Chondrocyte (in vitro differentiated cells): ENCODE data around the gene DDX11. TPM values are rescaled to one million over a fixed set of nuclear protein-coding genes. Genes with fewer than 3 reads are reported as not detected.
"Not testable (repeated sequence)": the region's sequence is repeated elsewhere in the genome, so short reads cannot be mapped to it uniquely, and the experiment has no call there.

ENCODE experiments used
- DNase-seq: peaks from one replicate; pipeline ENCODE4 v3.0.0; 2021; ENCODE audit warnings: mixed read lengths, low spot score
- H3K27ac Mint-ChIP-seq: one replicate; pipeline ENCODE4 v1.8.0; 2021; ENCODE audit warnings: mild to moderate bottlenecking, moderate library complexity, mixed read lengths; ENCODE audit not compliant: unreplicated experiment
- H3K27me3 Mint-ChIP-seq: 2 replicates; pipeline ENCODE4 v1.8.0; 2021; ENCODE audit warnings: low read depth, mixed read lengths
- H3K36me3 Mint-ChIP-seq: 2 replicates; pipeline ENCODE4 v1.8.0; 2021; ENCODE audit warnings: low read depth, mixed read lengths
- H3K4me1 Mint-ChIP-seq: 2 replicates; pipeline ENCODE4 v1.8.0; 2021; ENCODE audit warnings: low read depth, mild to moderate bottlenecking, mixed read lengths
- H3K4me3 Mint-ChIP-seq: one replicate; pipeline ENCODE4 v1.8.0; 2021; ENCODE audit warnings: mild to moderate bottlenecking, moderate library complexity, mixed read lengths; ENCODE audit not compliant: unreplicated experiment
- H3K9me3 Mint-ChIP-seq: 2 replicates; pipeline ENCODE4 v1.8.0; 2021; ENCODE audit warnings: low read depth, mixed read lengths
- CTCF ChIP-seq: fragments of 200-600 bp; sonication (generic); IDR thresholded peaks from 2 replicates; pipeline ENCODE4 v1.5.0; 2021; ENCODE audit warnings: antibody characterized with exemption, mild to moderate bottlenecking, moderate library complexity
- long read RNA-seq: library from polyadenylated mRNA; stranded (forward); transcript quantifications from one replicate; pipeline ENCODE4 v2.0.0, GENCODE V29; 2021
- total RNA-seq: library from RNA; stranded (reverse); gene quantifications from 3 replicates; pipeline ENCODE4 v1.2.1, GENCODE V29; 2021

Gene DDX11
- 25.9 to 43.1 TPM (median 26.6 TPM) in 3 replicates for total RNA-seq
- long read RNA-seq, transcript DDX11-223 (27 exons, 3,079 nt): major isoform, 15 of 46 reads
- long read RNA-seq, partial matches to known transcripts: 5 of 46 reads
- long read RNA-seq, other reads (novel, unspliced or antisense): 26 of 46 reads

- not testable (repeated sequence) for DNase-seq, H3K9me3 Mint-ChIP-seq, H3K36me3 Mint-ChIP-seq, H3K27me3 Mint-ChIP-seq
- peak within 1 kb of the TSS; percentile 95 for H3K27ac Mint-ChIP-seq
- peaks cover 32% of the 10 kb centered on the region for H3K4me1 Mint-ChIP-seq
- peak within 1 kb of the TSS; percentile 90 for H3K4me3 Mint-ChIP-seq
These were observed at the start of gene DDX11 for GRCh38 chr12:31073527-31074332. Gene DDX11, plus strand, starts transcription at chr12:31073860. Its CDS starts 4,534 bp downstream, at chr12:31078394.

DNA sequence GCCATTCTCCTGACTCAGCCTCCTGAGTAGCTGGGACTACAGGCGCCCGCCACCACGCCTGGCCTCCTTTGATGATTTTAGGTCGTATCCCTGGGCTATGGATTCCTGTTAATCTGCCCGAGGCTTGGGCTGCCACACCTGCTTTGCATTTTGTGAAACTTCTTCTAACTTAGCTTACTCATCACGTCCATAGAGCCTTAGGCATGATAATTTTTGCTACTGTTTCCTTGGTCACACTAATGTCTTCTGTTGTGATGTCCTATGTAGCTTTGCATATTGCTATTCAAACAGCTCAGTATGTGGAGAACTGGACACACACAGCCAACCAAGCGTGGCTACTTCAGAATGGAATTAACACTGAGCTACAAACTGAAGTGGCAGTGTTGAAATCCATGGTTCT, 47.5 kb upstream of the DDX11 start:
- Mint-ChIP-seq H3K27ac (no peak overlapping the region), H3K36me3 (no peaks in the 10 kb centered on the region), H3K9me3 (no peaks in the 10 kb centered on the region), H3K27me3 (peaks cover 24% of the 10 kb centered on the region), H3K4me1 (no peaks in the 10 kb centered on the region), H3K4me3 (no peak overlapping the region)
- TF ChIP-seq CTCF: no peak
- no peak for DNase-seq

DNA sequence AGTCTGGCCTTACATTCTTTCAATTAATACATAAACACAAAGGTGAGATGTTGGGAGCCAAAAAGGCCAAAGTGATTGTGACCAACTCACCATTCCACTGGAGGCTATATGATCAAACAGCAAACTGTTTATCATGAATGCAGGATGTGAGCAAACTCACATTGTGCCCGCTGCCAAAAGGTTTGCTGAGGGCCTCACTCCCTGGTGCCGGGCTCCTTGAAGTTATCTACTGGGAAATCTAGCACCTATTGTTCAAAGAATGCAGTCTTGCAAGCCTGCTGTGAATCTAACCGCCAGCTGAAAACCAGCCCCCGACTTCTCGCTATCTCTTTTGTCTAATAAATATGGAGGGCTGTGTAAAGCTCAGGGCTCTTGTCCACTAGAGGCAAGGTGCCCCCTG, 46.7 kb upstream of the DDX11 start:
- H3K4me1 Mint-ChIP-seq, H3K27ac Mint-ChIP-seq, H3K36me3 Mint-ChIP-seq, H3K9me3 Mint-ChIP-seq, DNase-seq, H3K4me3 Mint-ChIP-seq: not testable (repeated sequence)
- peaks cover 17% of the 10 kb centered on the region for H3K27me3 Mint-ChIP-seq

- TF ChIP-seq CTCF: no peak
- no peak for DNase-seq
- no peaks in the 10 kb centered on the region for H3K36me3 Mint-ChIP-seq
- no peak overlapping the region for H3K4me3 Mint-ChIP-seq
- H3K4me1 Mint-ChIP-seq: no peaks in the 10 kb centered on the region
- H3K27ac Mint-ChIP-seq: no peak overlapping the region
- H3K27me3 Mint-ChIP-seq: peaks cover 10% of the 10 kb centered on the region
- H3K9me3 Mint-ChIP-seq: no peaks in the 10 kb centered on the region
These were observed 44.2 kb upstream of the DDX11 start for GRCh38 chr12:31029468-31029867.

DNA sequence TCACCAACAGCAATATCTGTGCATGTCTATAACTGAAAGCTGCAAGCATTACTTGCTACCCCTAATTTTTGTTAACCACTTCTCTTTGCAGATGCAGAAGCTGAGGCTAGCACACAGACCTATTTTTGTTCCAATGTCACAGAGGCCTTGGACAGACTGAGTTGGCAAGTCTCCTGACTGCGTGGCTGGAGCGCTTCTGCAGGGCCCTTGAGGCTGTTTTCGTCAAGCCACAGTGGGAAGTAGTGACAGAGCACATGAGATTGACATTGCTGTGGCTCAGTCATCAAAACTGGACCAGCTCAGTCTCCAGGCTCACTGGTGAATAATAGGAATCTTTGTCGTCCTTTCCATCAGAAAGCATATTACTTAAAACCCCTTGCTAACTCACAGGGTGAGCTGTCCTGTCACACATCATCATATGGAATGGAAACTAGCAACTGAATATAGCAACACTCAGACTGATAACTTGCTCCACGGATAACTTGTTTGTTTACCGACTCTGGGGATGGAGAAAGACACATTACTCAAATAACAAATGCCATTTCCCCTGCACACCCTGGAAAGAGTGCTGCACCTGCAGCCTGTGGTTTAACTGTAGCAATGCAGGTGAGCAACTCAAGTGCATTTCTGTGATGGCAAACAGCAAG, 43.6 kb upstream of the DDX11 start:
- no peaks in the 10 kb centered on the region for H3K4me1 Mint-ChIP-seq
- no peak overlapping the region for H3K4me3 Mint-ChIP-seq
- H3K27me3 Mint-ChIP-seq: peaks cover 7% of the 10 kb centered on the region
- H3K36me3 Mint-ChIP-seq: no peaks in the 10 kb centered on the region
- H3K27ac Mint-ChIP-seq: no peak overlapping the region
- H3K9me3 Mint-ChIP-seq: no peaks in the 10 kb centered on the region
- TF ChIP-seq CTCF: no peak
- no peak for DNase-seq

DNA sequence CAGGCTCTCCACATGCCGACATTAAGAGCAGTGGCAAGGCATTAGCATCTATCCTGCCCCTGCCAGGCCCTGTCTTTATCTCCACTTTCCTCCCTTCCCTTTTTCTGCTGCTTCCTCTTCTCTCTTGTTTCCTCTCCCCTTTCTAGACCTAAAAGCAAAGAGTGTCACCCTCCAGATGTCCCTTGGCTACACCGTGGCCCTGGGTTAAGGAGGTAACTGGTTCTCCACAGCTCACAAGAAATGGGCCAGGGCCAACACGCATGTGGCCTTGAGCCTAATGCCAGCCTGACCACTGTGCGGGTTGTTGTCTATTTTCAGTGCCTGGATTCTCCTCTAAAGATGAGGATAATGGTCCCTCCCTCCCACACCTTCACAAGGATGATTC, 41.7 kb upstream of the DDX11 start:
- no peak for DNase-seq
- Mint-ChIP-seq H3K27ac (no peak overlapping the region), H3K9me3 (no peaks in the 10 kb centered on the region), H3K4me1 (peaks cover 3% of the 10 kb centered on the region), H3K36me3 (no peaks in the 10 kb centered on the region), H3K27me3 (peaks cover 6% of the 10 kb centered on the region), H3K4me3 (no peak overlapping the region)
- no peak for TF ChIP-seq CTCF
